Mesothelial cell of epicardium (in vitro differentiated cells): ENCODE measurements around the gene MDH1. TPM values are rescaled to one million over a fixed set of nuclear protein-coding genes. Genes with fewer than 3 reads are reported as not detected.
A peak's percentile ranks its signal among the peaks of the same experiment; 100 is the strongest.

Experiments
- DNase-seq, 2 experiments: peaks; one replicate each; pipeline ENCODE4 v3.0.0; 2021; ENCODE audit warnings: low spot score in 2 of 2; ENCODE audit not compliant: unreplicated experiment in 2 of 2
- H3K27ac Mint-ChIP-seq: 2 replicates; pipeline ENCODE4 v1.8.0; 2021; ENCODE audit warnings: mixed read lengths
- H3K27me3 Mint-ChIP-seq: 2 replicates; pipeline ENCODE4 v1.8.0; 2021; ENCODE audit warnings: low read depth, mixed read lengths
- H3K36me3 Mint-ChIP-seq: 2 replicates; pipeline ENCODE4 v1.8.0; 2021; ENCODE audit warnings: mixed read lengths
- H3K4me1 Mint-ChIP-seq: 2 replicates; pipeline ENCODE4 v1.8.0; 2021; ENCODE audit warnings: mixed read lengths
- H3K4me3 Mint-ChIP-seq: 2 replicates; pipeline ENCODE4 v1.8.0; 2021; ENCODE audit warnings: mild to moderate bottlenecking, moderate library complexity, mixed read lengths
- H3K9me3 Mint-ChIP-seq: 2 replicates; pipeline ENCODE4 v1.8.0; 2021; ENCODE audit warnings: mixed read lengths
- CTCF ChIP-seq: fragments of 200-600 bp; sonication (generic); IDR thresholded peaks from one replicate; pipeline ENCODE4 v1.5.0; 2021; ENCODE audit warnings: antibody characterized with exemption; ENCODE audit not compliant: unreplicated experiment
- total RNA-seq: library from RNA; stranded (reverse); gene quantifications from 3 replicates; pipeline ENCODE4 v1.2.1, GENCODE V29; 2021

MDH1 gene
- total RNA-seq, 1 donor from 2014 or later, result 136 TPM

DNA sequence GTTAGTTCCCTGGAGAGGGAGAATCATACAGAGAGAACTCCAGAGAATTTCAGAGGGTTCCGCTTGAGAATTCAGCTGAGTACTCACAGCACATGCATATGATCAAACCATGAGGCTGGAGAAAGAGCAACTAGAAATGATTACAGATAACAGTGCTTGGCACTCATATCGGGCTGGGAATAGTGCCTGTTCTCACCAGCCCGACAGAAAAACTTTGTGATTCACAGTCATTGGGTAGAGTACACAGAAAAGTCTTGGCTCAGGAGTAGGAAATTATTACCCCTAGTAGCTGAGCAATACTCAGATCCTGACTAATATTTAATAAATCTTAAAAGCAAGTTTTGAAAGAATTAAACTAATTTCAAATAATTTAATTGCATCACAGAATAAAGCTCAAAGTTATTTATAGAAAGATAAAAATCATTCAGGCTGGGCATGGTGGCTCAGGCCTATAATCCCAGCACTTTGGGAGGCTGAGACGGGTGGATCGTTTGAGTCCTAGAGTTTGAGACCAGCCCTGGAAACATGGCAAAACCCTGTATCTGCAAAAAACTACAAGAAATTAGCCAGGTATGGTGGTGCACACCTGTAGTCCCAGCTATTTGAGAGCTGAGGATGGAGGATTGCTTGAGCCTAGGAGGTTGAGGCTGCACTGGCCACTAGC is 7.3 kb upstream of the MDH1 start:
- DNase-seq, result no peak
- peaks cover 9% of the 10 kb centered on the region for H3K4me1 Mint-ChIP-seq
- no peak overlapping the region for H3K4me3 Mint-ChIP-seq
- H3K9me3 Mint-ChIP-seq, result peaks cover 11% of the 10 kb centered on the region
- H3K27me3 Mint-ChIP-seq, result no peaks in the 10 kb centered on the region
- H3K27ac Mint-ChIP-seq, result peak overlapping the region; percentile 56
- peaks cover 4% of the 10 kb centered on the region for H3K36me3 Mint-ChIP-seq
- TF ChIP-seq CTCF, result no peak

DNA sequence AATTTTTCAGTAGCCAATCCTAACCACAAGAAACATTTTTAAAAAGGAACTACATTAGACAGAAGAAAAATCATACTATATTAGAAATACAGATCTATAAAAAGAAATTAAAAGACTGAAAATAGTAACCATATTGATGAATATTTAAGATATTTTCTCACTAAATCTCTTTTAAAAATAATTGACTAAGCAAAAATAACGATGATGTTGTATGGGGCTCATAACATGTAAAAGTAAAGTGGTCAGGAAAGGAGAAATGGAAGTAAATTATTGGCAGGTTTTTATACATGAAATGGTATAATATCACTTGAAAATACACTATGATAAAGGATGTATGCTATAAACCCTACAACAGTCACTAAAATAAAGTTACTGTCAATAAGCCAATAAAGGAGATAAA is 5.9 kb upstream of the MDH1 start:
- DNase-seq, result no peak
- Mint-ChIP-seq H3K27ac (no peak overlapping the region), H3K4me3 (no peak overlapping the region), H3K4me1 (peaks cover 20% of the 10 kb centered on the region), H3K9me3 (peaks cover 11% of the 10 kb centered on the region), H3K36me3 (peaks cover 4% of the 10 kb centered on the region), H3K27me3 (no peaks in the 10 kb centered on the region)
- no peak for TF ChIP-seq CTCF

DNA sequence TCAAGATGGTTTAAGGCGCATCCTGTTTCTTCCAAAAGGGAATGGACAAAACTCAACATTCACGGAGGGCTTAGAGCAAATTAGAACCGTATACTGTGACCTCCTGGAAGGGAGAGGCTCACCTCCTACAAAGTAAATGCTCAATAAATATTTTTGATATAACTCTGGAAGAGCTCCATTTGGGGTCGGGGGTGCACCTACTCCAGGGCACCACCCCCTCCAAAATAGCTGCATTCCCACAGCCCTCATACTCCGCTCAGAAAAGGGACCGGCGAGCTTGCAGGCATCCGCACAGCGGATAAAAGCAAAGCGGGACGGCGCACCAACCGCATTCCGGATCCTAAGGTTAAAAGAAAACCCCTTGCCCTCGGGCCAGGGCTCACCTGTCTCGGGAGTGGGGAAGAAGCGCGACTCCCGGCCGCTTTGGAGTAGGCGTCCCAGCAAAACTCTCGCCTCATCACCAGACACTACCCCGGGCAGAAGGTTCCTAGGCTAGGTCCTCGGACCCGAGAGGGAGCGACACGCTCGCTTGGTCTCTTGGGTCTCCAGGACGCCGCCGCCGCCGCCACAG is 864 bp upstream of the MDH1 start:
- H3K4me3 Mint-ChIP-seq, result peak overlapping the region; percentile 95
- H3K9me3 Mint-ChIP-seq, result peaks cover 3% of the 10 kb centered on the region
- TF ChIP-seq CTCF, result no peak

DNA sequence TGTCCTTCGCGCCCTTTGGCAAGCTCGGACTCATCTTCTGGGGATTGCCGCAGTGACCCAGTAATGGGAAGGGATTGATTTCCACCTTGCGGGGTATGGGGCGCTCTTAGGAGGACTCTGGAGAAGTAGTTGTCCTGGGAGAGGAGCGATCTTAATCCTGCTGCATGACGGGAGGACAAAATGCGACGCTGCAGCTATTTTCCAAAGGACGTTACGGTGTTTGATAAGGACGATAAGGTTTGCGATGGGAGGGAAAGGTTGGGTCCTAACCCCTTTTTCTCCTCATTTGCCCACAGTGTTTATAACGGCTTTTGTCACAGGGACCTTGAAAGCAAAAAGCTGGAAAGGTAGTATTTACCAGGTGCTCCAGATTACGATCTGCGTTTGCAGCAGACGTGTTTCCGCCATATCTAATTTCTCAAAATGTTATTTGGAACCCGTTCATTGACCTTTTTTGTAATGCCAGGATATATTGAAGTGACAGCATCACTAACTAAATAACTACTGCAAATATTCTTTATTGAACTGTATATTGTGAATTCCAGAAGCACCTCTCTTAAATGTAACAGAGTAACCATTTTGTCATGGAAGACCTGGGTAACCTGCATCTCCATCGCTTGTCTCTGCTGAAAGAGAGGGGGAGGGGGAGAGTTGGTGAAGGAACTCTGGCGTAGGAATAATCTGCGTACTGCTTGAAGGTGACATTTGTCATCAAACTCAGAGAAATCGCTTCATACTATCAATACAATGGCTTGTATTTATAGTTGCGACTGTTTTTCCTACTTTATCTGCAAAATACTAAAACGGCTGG is 590 bp downstream of the MDH1 start:
- Mint-ChIP-seq H3K4me3 (peak overlapping the region; percentile 95), H3K36me3 (peaks cover 2% of the 10 kb centered on the region), H3K9me3 (no peaks in the 10 kb centered on the region), H3K27ac (peak overlapping the region; percentile 97), H3K4me1 (peaks cover 42% of the 10 kb centered on the region), H3K27me3 (no peaks in the 10 kb centered on the region)
- no peak for TF ChIP-seq CTCF
- no peak for DNase-seq

More for the DNA sequence above, 864 bp upstream of the MDH1 start:
- H3K27me3 Mint-ChIP-seq, result no peaks in the 10 kb centered on the region
- H3K36me3 Mint-ChIP-seq, result peaks cover 3% of the 10 kb centered on the region
- H3K4me1 Mint-ChIP-seq, result peaks cover 40% of the 10 kb centered on the region
- H3K27ac Mint-ChIP-seq, result peak overlapping the region; percentile 97
- DNase-seq, result no peak

DNA sequence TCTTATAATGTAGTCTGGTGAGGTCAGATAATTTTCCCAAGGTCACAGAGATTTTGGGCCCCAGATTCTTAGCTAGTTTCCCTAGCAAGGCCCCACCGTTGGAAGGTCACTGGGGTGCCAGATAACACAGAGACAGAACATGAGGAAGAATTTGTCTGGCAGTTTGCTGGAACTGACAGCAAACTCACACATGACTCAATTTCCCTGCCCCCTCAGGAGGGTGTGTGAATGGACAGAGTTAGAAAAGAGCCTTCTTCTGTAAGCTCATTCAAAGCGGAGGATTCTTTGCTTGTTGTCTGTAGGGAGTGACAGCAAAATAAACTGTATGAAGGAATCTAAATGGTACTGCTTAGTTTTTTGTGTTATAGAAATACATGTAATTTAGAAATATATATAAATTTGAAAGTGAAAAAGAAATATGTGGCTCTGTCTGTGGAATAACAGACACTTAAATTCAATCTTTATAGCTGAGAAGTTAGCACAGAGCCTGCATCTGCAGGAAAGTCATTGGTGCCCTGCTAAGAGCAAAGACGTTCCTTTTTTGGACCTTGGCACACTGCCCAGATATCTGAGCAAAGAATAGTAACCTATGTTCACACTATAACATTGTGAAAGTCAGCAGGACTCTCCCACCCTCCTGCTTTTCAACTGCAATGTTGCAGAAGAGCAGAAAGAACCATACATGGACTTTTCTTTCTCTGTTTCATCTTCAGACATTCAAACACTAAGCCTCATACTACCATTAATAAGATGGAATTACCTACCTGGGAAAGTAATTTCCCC is 2.1 kb downstream of the MDH1 start:
- Mint-ChIP-seq H3K9me3 (no peaks in the 10 kb centered on the region), H3K27ac (peak overlapping the region; percentile 76)

More for the DNA sequence above, 2.1 kb downstream of the MDH1 start:
- no peak for DNase-seq
- peaks cover 2% of the 10 kb centered on the region for H3K36me3 Mint-ChIP-seq
- no peak for TF ChIP-seq CTCF
- peak overlapping the region; percentile 95 for H3K4me3 Mint-ChIP-seq
- H3K27me3 Mint-ChIP-seq, result no peaks in the 10 kb centered on the region
- peaks cover 42% of the 10 kb centered on the region for H3K4me1 Mint-ChIP-seq
